HepG2 (cell line): ENCODE results near the gene DCPS. TPM values are rescaled to one million over a fixed set of nuclear protein-coding genes. Genes with fewer than 3 reads are reported as not detected.

Experiments
- ATAC-seq: fragments of 200-7000 bp; cut with Tn5 transposase; 3 replicates; pipeline ENCODE4 v1.9.1; 2020; ENCODE audit warnings: mild to moderate bottlenecking, moderate library complexity
- BruUV-seq: library from RNA; stranded (reverse); fragments of 400-500 nt; replicated peaks from 2 replicates; lab custom pipeline; 2021; lab: Mats Ljungman, UMichigan
- CTCF ChIA-PET: fragments of 300-600 bp; formaldehyde crosslinking; extraction: SDS; loops from one replicate; lab custom pipeline; 2021; ENCODE audit warnings: low total read pairs, inconsistent platforms, low intra/inter-chr PET ratio; lab: Yijun Ruan, JAX
- POLR2A ChIA-PET: fragments of 350-600 bp; sonication (Branson Sonifier 250); formaldehyde crosslinking; loops from one replicate; lab custom pipeline; 2020; ENCODE audit warnings: antibody characterized with exemption, inconsistent platforms; lab: Yijun Ruan, JAX
- DNase-seq: peaks from one replicate; pipeline ENCODE4 v3.0.0-alpha.2; 2015; ENCODE audit warnings: low spot score
- FAIRE-seq: peaks from 3 replicates; lab custom pipeline; 2011; peaks lifted over from hg19 to GRCh38; lab: Jason Lieb, UNC
- H2AFZ ChIP-seq: one replicate; pipeline ENCODE4 v1.6.1; 2011; ENCODE audit warnings: low read length, inconsistent platforms
- H3K27ac ChIP-seq: fragments of 300-600 bp; 3 replicates; pipeline ENCODE4 v1.8.0; 2011; ENCODE audit warnings: mixed run types, mild to moderate bottlenecking, mixed read lengths, low read length, inconsistent platforms; ENCODE audit not compliant: insufficient read depth; ENCODE audit errors: extremely low read length
- H3K27me3 ChIP-seq, 2 experiments: fragments of 200-600 bp in 1 of 2; 2 replicates in 1 of 2; 3 replicates in 1 of 2; pipeline versions ENCODE4 v1.6.0 to v1.8.0; 2011; ENCODE audit warnings: low read length in 2 of 2, mild to moderate bottlenecking in 2 of 2, moderate library complexity in 2 of 2, inconsistent platforms in 1 of 2; ENCODE audit not compliant: insufficient read depth in 2 of 2, control insufficient read depth in 1 of 2
- H3K36me3 ChIP-seq, 2 experiments: fragments of 200-600 bp in 1 of 2; replicated peaks in 1 of 2; 2 replicates in 1 of 2; 3 replicates in 1 of 2; pipeline versions ENCODE4 v1.5.1 to v1.8.0; 2011; ENCODE audit warnings: low read length in 2 of 2, inconsistent platforms in 1 of 2; ENCODE audit not compliant: insufficient read depth in 2 of 2, control insufficient read depth in 1 of 2
- H3K4me1 ChIP-seq: 2 replicates; pipeline ENCODE4 v1.5.1; 2012; ENCODE audit warnings: low read length, inconsistent platforms; ENCODE audit not compliant: insufficient read depth
- H3K4me2 ChIP-seq: 2 replicates; pipeline ENCODE4 v1.6.0; 2011; ENCODE audit warnings: low read depth, low read length, inconsistent platforms
- H3K4me3 ChIP-seq, 3 experiments: fragments of 200-600 bp in 1 of 3; sonication (generic), shearing (Covaris generic) in 1 of 3; replicated peaks in 1 of 3; 2 replicates each; pipeline ENCODE4 v1.5.1; 2011 to 2016; ENCODE audit warnings: low read length in 3 of 3, inconsistent platforms in 2 of 3, low read depth in 2 of 3, mild to moderate bottlenecking in 2 of 3, control low read depth in 1 of 3, mixed read lengths in 1 of 3; ENCODE audit not compliant: insufficient read depth in 1 of 3
- H3K79me2 ChIP-seq: one replicate; pipeline ENCODE4 v1.6.1; 2011; ENCODE audit warnings: low read length, inconsistent platforms; ENCODE audit not compliant: insufficient read depth
- H3K9ac ChIP-seq: 2 replicates; pipeline ENCODE4 v1.6.0; 2011; ENCODE audit warnings: mild to moderate bottlenecking, low read depth, low read length, inconsistent platforms; ENCODE audit not compliant: insufficient read depth
- H3K9me3 ChIP-seq: 2 replicates; pipeline ENCODE4 v1.5.1; 2012; ENCODE audit warnings: mild to moderate bottlenecking, low read length
- H4K20me1 ChIP-seq: 2 replicates; pipeline ENCODE4 v1.6.0; 2011; ENCODE audit warnings: inconsistent platforms, mild to moderate bottlenecking, low read length, moderate library complexity; ENCODE audit not compliant: insufficient read depth
- ATAD3A ChIP-seq: sonication (generic); formaldehyde crosslinking; IDR thresholded peaks from 2 replicates; pipeline ENCODE4 v1.4.0; 2020; ENCODE audit warnings: missing genetic modification reagents
- HNRNPL ChIP-seq: fragments of 200-400 bp; formaldehyde crosslinking; IDR thresholded peaks from 2 replicates; pipeline ENCODE4 v1.6.1; 2017; ENCODE audit warnings: mild to moderate bottlenecking, low read depth, low read length
- JDP2 ChIP-seq: sonication (generic); formaldehyde crosslinking; IDR thresholded peaks from 2 replicates; pipeline ENCODE4 v1.8.1; 2022; ENCODE audit warnings: missing genetic modification reagents, borderline replicate concordance
- NONO ChIP-seq, 2 experiments: fragments of 450-650 bp in 1 of 2; sonication (generic) in 1 of 2; formaldehyde crosslinking in 1 of 2; IDR thresholded peaks in 1 of 2; conservative IDR thresholded peaks in 1 of 2; 2 replicates each; pipeline versions ENCODE4 v1.6.1 to v1.8.0; 2017 to 2022; ENCODE audit warnings: mild to moderate bottlenecking in 1 of 2, missing genetic modification reagents in 1 of 2, moderate library complexity in 1 of 2
- SAP130 ChIP-seq: IDR thresholded peaks from 2 replicates; pipeline ENCODE4 v1.6.1; 2016; ENCODE audit warnings: low read depth
- ZNF253 ChIP-seq: sonication (generic); formaldehyde crosslinking; IDR thresholded peaks from 2 replicates; pipeline ENCODE4 v1.8.0; 2022; ENCODE audit warnings: mild to moderate bottlenecking, missing genetic modification reagents, borderline replicate concordance
- ZSCAN20 ChIP-seq: sonication (generic); formaldehyde crosslinking; IDR thresholded peaks from 2 replicates; pipeline ENCODE4 v1.4.0; 2020; ENCODE audit warnings: missing genetic modification reagents, mild to moderate bottlenecking, borderline replicate concordance
- WGBS: methylation state at CpG from one replicate; pipeline ENCODE4 v1.1.6; 2017; ENCODE audit warnings: low lambda C conversion rate; 5-methylcytosine and 5-hydroxymethylcytosine counted together
- in situ Hi-C: cut with HindIII; loops from 2 replicates; pipeline ENCODE4 v1.10.0; 2017; ENCODE audit warnings: low pct_unique_long_range_greater_than_20kb; ENCODE audit not compliant: extremely low pct_ligation_motif_present
- intact Hi-C: fragments of 100-400 bp; cut with micrococcal nuclease; formaldehyde crosslinking; loops from one replicate; pipeline ENCODE4 v1.10.0; 2022; ENCODE audit not compliant: unreplicated experiment
- polyA plus RNA-seq, 8 experiments: library from polyadenylated mRNA; depleted of rRNA in 3 of 8; stranded (reverse) in 7 of 8; unstranded in 1 of 8; fragments of >200 nt; fragmentation: Illumina TruSeq in 4 of 8; extraction: Trizol in 4 of 8; gene quantifications; 2 replicates each; pipeline versions ENCODE4 v1.2.1 to v1.2.3, GENCODE V29; 2011 to 2016; ENCODE audit warnings: low read depth in 4 of 8, missing spikeins in 1 of 8, mixed read lengths in 1 of 8; ENCODE audit not compliant: insufficient read depth in 1 of 8
- total RNA-seq, 5 experiments: library from RNA; depleted of rRNA; stranded (reverse); fragments of >200 nt; fragmentation: Illumina TruSeq; extraction: Trizol; gene quantifications; 2 replicates each; pipeline ENCODE4 v1.2.3, GENCODE V29; 2016; ENCODE audit warnings: low read depth in 1 of 5
- TF ChIP-seq, protein P1 (sequence below), 2 experiments: fragments of 450-650 bp in 1 of 2; sonication (generic) in 1 of 2; formaldehyde crosslinking; IDR thresholded peaks; 2 replicates each; pipeline versions ENCODE4 v1.5.0 to v1.8.0; 2020 to 2022; ENCODE audit warnings: mild to moderate bottlenecking in 1 of 2, missing genetic modification reagents in 1 of 2

Gene DCPS
- total and polyA plus RNA-seq, 2 of the 13 experiments (the other 11 are each of a cell fraction or from before 2014, with no cell fraction given) = 21.9 to 22.5 TPM

DNA sequence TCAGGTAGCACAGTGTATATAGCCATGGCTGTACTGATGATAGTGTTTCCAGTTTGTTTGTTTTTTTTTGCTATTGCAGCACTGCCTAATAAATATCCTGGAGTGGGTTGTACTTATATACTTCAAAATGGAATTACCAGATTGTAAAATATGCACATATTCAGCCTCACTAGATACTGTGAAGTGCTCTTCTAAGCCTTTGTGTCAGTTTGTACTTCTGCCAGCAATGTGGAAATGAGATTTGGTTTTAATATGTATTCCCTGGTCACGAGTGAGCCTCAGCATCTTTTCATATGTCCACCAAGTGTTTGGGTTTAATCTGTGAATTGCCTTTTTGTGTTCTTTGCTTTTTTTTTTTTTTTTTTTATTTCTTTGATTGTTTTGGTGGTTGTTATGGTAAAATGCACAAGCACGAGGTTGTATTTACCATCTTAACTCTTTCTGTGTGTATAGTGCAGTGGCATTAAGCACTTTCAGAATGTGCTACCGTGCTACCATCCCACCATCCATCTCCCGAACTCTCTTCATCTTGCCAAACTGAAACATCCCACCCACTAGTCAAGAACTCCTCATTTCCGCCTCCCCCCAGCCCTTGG, 86.5 kb downstream of the DCPS start:
- in situ Hi-C loops (no loop called here), intact Hi-C loops (no loop called here)
- FAIRE-seq = no peak
- no peak overlapping the region for H3K27ac ChIP-seq
- H3K4me2 ChIP-seq = no peak overlapping the region
- H3K27me3 ChIP-seq = no peaks in the 10 kb centered on the region
- no peak overlapping the region for H3K4me3 ChIP-seq
- ATAC-seq = no peak
- no peak overlapping the region for H2AFZ ChIP-seq
- POLR2A ChIA-PET = no interaction called here
- CTCF ChIA-PET = no interaction called here
- no peaks in the 10 kb centered on the region for H3K9me3 ChIP-seq
- H3K36me3 ChIP-seq = no peaks in the 10 kb centered on the region
- WGBS = 84% methylated on average over 5 of the region's 5 CpGs
- no peaks in the 10 kb centered on the region for H3K4me1 ChIP-seq
- no peak overlapping the region for H3K9ac ChIP-seq
- TF ChIP-seq ZNF253 (CRISPR knock-in tag) (no peak), ZSCAN20 (CRISPR knock-in tag) (no peak), JDP2 (CRISPR knock-in tag) (no peak), HNRNPL (no peak), ATAD3A (CRISPR knock-in tag) (no peak), NONO (IDR thresholded peaks at IDR 0.05) (no peak), NONO (CRISPR knock-in tag; conservative IDR thresholded peaks at IDR 0.05) (no peak), SAP130 (CRISPR knock-in tag) (no peak)
- TF ChIP-seq, protein P1, sequence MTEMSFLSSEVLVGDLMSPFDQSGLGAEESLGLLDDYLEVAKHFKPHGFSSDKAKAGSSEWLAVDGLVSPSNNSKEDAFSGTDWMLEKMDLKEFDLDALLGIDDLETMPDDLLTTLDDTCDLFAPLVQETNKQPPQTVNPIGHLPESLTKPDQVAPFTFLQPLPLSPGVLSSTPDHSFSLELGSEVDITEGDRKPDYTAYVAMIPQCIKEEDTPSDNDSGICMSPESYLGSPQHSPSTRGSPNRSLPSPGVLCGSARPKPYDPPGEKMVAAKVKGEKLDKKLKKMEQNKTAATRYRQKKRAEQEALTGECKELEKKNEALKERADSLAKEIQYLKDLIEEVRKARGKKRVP (CRISPR knock-in tag; IDR thresholded peaks at IDR 0.05) = no peak
- TF ChIP-seq, all 625 proteins: peak for 0
- H3K79me2 ChIP-seq = peaks cover 2% of the 10 kb centered on the region
- DNase-seq = no peak
- BruUV-seq = no TSS peak
- H4K20me1 ChIP-seq = no peaks in the 10 kb centered on the region
